NCI-H446 treated with DMSO at 0.1 percent for 48 hours (cell line): ENCODE data around the gene DLX6.

Source experiments
- DNase-seq: peaks from one replicate; lab custom pipeline; 2025; lab: John Stamatoyannopoulos, UW

Gene DLX6

GRCh38 chr7:97011104-97011503 lies 5.8 kb downstream of the DLX6 start:
- DNase-seq: no peak

DNA sequence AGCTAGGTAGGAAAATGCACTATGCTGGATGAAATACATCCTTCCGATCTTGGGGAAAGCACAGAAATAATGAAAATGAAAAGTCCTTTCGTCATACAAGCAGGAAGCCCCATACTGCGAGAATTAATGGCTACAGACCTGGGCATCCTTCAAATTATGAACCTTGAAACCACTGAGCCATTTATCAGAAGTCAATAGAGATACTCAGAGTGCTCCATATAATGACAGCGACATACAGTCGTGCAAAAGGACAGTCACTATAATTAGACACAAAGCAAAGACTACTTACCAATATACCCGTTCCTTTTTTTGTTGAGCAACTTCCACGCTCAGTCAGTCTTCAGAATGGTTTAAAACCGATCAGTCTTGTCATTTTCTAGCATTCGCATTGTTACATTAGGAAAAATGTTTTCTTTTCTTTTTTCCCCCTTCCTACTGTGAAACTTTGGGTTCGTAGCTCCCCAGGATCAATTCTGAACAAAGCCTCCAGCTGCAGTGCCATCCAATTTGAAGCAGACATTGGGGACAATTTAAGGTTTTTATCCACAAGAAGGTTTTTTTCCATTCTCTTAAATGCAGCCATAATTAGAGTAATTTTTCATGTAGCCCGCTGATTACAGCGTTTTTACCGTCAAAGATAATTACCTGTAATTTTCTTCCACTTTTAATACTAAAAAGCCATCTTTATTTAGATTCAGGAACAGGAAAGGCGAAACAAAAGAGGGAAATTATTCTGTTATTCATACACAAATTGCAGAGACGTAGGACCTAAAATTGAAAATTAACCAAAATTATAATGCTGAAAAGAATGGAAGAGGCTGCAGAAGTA lies 6.4 kb downstream of the DLX6 start:
- DNase-seq: no peak

DNA sequence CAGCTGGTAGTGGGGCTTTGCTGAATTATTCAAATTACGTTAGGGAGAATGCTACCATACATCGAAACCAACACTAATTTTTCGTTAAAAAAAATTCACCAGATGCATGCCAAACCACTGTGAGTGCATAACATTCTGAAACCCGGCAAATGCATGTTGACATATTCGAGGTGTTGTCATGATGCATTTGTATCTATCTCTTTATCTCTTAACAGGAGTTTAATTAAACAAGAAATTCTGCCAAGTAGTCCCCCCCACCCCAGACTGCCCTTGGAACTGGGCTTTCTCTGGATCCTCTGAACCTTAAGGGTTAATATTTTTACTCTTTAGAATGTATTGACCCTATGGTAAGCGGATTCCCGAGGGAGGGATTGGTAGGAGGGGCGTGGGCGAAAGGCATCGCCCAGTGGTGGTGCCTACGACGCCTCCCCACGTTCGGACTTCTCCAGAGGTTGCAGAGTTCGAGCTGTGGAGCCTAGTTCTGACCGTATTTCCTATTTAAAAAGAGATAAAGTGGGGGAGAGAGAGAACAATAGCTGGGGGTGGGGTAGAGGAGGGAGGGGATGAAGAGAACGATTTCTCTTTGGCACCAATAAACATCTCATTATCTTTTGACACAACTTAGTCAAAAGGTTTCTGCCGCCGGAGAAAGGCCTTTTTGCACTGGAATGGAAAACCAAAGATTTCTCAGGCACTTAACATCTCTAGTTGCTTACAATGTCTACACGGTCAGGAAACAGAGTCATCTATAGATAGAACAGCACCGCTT lies 7.2 kb downstream of the DLX6 start:
- DNase-seq: no peak

DNA sequence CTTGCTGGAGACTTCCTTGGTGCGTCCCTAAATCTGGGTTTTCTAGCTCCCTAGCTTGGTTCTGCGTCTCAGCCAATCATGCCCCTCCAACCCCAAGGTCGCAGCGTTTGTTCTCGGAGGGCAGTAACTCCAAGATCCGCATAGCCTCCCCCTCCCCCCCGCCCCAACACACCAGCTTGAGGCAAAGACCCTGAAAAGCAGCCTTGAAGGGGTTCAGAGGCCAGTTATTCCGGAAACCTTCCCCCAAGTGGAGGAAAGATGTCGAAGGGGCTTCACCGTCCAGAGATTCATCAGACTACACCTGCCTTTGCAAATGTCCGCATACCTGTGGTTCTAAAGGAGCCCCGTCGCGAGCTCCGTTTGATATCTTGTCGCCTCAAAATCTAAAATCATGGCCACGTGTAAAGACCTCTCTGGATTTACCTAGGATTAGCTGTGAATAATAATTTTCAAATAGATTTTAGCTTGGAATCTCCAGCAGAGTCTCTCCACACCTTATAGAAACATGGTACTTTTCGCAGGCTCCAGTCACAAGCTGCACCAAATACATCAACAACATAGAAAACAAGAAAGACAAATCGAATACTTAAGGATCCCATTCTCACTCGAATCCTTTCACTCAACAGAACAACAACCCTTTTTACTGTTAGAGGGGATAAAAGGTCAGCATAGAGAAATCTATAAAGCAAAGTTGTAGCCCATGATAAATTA lies 7.9 kb downstream of the DLX6 start:
- no peak for DNase-seq

DNA sequence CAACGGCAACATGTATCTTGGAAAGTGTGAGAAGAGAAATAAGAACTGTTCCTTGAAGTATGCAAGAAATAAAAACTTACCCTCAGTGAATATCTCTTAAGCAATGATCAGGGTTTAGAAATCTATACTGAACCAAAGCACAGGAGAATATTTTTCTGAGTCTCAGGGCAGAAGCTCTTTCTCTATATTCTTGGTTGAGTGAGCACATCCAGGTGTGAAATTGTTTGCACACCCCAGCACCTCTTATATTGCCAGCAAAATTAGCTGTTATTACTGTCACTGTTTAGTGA lies 8.4 kb downstream of the DLX6 start:
- no peak for DNase-seq

GRCh38 chr7:97014145-97014750 lies 8.9 kb downstream of the DLX6 start:
- DNase-seq: no peak

DNA sequence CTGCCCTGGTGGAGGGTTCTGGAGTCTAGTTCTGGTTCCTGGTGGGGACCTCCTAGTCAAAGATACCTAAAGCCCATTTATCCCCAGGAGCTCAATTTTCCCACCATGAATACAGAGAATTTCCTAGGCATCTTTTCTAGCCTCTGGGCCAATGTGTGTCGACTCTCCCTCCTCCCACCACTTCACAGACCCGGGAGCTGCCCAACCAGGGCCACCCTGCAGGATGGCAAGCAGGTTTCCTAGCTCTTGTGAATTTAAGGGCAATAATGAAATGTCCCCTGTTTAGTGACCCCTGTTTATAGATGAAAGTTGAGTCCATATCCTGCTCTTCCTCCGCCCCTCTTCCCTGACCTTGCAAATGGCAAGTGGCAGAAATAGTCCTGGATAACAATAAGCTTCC lies 9.9 kb downstream of the DLX6 start:
- DNase-seq: no peak

GRCh38 chr7:97015756-97016380 lies 10.5 kb downstream of the DLX6 start:
- DNase-seq: no peak

DNA sequence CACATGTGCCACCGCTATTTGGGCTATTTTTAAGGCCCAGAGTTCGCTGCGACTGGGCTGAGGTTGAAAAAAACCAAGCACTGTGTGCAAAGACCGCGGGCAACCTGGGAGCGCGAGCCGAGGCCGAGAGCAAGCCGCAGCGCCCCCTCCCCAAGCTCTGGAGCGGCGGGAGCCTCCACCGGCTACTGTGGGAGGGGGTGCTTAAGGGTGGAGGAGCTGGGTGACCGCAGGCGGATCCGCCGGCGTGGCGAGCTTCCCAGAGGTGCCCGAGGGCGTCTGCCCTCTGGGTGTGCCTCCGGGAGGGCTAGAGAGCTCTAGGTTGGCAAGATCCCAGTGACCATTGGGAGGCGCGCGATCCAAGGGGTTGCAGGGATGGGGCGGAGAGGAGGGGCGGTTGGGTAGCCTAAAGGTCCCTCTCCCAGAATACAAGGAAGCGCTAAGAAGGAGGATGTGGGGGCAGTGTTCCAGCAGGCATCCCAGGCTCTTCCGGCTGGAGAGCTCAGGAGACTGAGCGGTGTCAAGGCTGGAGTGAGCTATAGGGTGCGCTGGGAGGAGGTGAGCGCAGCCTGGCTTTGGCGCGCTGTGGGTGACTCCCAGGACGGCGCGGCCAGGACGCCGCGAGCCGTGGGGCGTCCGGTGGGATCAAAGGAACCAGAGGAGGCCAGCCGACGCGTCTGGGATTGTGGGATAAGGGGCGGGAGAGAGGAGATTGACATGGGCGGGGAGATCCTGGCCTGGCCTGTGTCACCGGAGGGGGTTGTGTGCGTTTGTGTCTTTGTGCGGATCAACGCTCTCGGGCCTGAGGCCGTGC lies 11.2 kb downstream of the DLX6 start:
- no peak for DNase-seq

DNA sequence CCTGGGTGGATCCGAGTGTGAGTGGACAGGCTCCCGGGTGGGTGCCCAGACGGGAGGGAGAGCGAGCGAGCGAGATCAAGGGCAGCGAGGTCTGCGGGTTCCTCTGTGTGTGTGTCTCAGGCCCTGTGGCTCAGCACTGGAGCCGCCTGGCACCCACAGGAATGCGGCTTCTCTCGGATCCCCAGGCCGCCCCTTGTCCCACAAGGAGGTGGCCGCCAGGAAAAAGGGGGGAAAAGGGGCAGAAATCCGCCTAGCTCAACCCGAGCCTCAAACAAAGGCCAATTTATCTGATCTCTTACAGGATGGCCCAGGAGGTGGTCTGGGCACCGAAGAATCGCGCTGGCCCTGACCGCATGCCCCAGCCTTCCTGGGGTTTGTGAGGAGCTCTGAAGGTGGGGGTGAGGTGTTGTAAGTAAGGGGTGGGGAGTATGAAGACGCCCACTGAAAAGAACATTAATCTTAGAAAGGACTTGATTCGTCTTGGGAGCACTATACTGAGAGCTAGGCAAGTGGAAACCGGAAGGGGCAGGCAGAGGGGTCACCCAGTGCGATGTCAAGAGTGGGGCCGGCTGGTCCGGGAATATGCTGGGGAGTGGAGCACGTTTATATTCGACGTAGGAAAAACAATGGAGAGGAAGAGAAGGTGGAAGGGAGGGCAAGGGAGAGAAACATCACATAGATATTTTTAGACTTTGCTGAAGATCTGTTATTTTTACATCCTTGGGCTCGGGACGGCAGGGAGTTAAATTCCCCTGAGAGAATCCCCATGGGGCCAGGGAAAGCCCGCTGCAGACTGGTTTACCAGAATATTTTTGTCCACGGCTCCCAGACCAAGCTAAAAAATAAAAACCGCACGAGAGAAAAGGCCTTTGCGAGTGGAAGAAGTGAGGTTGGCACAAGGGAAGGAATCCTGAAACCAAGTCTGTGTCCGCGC lies 12.1 kb downstream of the DLX6 start:
- DNase-seq: no peak

DNA sequence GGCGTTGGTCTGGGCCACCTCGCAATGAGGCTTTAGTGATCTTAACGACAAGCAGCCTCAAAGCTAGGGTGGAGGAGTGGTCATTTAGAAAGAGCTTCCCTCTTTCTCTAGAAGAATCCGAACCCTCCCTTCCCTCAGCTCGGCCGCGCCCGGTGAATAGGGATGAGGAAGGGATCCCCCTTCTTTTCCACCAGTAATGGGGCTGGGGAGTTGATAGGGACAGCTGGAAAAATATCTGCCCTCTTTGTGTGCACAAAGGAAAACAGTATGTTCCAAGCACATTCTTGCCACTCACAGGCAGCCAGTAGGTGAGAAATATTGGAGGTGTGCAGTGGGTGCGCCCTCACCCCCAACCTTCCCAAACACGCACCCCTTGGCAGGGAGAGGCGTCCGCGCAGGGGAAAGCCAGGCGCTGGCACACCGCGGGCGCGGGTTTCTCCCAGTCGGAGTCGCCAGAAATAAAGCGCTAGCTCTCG lies 12.8 kb downstream of the DLX6 start:
- no peak for DNase-seq

DNA sequence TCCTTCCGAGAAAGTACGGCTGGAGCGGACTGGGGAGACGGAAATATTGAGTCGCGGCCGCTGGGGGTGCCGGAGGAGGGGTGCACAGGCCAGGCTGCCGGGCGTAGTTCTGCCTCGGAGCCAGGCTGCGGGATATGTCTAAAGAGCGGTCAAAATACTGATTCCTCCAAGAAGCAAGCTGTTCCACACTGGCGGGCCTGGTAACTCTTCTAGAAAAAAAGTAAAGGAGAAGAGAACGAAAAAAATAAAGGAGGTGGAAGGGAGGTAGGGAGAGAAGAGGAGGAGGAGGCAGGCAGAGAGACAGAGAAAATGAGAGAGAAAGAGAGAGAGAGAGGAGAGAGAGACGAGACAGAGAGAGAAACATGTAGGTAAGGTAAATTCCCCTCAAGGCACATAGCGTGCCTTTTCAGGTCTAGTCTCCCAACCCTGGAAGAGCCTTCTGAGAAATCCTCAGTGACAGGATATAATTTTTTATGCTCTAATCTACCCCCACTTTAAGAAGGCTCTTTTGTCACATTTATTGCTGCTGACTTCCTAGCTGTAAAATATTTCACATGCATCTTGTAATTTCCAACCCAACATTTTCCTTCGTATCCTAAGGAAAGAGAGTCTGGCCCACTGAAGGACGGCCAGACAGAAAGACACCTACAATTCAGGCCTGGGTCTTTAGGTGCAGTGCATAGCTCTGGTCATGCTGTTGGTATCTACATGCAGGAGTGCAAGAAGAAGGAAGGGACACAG lies 13.6 kb downstream of the DLX6 start:
- DNase-seq: no peak

- DNase-seq: no peak
Observed at GRCh38 chr7:97019710-97020225, 14.4 kb downstream of the DLX6 start.

DNA sequence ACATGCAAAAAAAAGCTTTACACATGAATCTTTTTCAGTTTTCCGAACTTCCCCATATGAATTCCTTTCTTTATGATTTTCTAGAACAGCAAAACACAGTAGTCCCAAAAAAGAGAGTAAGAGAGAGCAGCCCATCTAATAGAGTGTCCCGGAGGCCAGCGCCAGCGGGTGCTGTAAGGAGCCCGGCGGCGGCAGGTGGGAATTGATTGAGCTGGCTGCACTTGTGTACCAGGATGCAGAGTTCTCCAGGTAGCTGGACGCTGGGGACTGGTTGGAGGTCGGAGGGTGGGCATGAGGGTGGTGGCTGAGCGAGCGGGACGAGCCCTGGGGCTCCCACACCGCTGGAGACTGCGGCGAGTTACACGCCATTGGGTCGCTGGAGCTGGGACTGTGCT lies 15.2 kb downstream of the DLX6 start:
- no peak for DNase-seq

- no peak for DNase-seq
Observed at GRCh38 chr7:97020996-97021746, 15.8 kb downstream of the DLX6 start.

DNA sequence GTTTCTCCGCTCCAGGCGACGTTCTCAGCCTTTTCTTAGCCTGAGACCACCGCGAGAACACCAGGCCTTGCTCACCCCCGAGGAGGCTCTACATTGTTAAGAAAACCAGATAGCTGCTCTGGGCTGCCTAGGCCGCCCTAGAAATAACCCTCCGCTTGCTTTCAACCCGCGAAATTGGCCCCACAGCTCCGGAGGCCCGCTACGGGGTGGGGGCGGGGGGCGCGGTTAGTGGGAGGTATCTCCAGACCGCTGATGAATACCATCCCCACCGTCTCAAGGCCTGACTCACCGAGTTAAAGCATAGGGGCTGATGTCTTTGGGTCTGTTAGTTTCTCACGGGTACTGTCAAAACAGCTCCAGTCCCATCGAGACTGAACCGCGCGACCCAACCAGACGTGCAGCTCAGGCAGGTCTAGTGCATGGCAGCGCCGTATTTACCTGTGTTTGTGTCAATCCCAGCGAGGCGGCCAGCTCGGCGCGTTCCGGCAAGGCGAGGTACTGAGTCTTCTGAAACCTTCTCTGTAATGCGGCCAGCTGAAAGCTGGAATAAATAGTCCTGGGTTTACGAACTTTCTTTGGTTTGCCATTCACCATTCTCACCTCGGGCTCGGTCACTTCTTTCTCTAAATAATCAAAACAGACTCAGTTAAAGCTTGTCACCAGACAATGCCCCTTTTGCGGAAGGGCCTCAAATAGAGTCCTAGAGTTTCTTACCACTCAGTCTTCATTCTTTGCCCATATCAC lies 16.6 kb downstream of the DLX6 start:
- DNase-seq: no peak

DNA sequence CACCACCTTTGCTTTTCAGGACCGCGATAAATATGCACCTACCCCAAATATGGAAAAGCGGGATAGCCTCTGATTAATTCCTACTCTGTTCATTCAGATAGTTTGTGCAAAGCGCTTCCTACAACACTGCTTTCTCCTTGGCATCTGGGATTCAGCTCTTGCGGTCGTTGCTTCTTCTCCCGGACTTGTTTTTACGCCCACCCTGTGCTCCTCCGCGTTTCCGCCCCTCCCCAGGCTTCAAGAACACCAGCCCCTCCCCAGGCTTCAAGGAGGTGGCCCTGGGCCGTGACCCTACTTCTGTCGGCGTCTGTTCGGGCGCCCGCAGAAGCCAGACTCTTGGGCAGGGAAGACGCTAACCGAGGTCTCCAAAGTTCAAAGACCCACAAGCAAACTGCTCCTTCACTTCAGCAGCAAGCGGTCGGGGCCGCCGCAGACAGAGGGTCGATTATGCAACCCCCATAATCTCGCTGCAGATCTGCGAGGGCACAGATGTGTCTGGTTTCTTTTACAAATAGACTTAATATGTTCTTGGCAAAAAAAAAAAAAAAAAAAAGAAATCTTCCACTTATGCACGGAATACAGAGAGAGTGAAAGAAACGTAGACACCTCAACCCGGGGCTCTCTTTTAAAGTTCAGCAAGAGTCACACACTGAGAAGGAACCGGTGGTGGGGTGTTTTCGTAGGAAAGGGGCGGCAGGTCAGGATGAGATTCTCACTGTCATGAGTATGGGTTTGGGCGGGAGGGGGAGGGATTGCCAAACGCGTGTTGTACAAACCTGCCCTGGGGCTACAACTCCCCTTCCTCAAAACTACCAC lies 17.3 kb downstream of the DLX6 start:
- no peak for DNase-seq
